Measurements from ENCODE around the gene GALNT13.
"Not testable (repeated sequence)": the region's sequence is repeated elsewhere in the genome, so short reads cannot be mapped to it uniquely, and the experiment has no call there.

Gene GALNT13

DNA sequence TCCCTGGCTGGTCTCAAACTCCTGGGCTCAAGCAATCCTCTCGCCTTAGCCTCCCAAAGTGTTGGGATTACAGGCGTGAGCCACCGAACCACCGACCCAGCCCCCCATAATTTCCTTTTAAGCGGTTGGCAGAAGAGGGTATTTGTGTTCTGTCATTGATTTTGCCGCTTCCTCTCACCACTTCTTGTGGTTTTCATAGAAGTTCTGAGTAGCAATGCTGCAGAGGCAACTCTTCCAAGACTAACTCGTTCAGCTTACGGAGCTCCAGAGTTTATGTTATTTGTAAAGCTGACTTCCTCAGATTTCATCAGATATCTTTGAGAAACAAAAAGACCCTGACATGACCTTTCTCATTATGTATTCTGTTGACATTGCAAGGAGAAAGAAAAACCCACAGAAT, 565.4 kb downstream of the GALNT13 start:
- DNase-seq: no peak

- DNase-seq: peak; percentile 1
These were observed 567.4 kb downstream of the GALNT13 start for GRCh38 chr2:154439156-154439555.

GRCh38 chr2:154443919-154444318, 572.2 kb downstream of the GALNT13 start:
- no peak for DNase-seq

DNA sequence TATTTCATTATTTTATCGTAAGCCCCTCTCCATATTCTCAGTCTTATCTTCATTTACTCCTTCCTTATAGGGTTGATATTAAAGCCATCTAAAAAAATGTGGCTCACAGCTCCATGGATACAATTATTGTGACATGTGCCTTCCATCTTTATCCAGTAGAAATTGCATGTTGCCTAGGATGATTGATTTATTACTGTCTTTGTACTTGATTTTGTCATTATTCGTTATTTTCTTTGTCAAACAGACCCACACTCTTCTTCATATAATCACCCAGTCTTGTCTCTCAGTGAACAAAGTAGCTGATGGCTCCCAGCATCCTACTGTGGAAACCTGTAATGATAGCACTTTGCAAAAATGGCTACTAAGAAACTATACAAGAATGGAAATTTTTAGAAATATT, 574.6 kb downstream of the GALNT13 start:
- DNase-seq: no peak

DNA sequence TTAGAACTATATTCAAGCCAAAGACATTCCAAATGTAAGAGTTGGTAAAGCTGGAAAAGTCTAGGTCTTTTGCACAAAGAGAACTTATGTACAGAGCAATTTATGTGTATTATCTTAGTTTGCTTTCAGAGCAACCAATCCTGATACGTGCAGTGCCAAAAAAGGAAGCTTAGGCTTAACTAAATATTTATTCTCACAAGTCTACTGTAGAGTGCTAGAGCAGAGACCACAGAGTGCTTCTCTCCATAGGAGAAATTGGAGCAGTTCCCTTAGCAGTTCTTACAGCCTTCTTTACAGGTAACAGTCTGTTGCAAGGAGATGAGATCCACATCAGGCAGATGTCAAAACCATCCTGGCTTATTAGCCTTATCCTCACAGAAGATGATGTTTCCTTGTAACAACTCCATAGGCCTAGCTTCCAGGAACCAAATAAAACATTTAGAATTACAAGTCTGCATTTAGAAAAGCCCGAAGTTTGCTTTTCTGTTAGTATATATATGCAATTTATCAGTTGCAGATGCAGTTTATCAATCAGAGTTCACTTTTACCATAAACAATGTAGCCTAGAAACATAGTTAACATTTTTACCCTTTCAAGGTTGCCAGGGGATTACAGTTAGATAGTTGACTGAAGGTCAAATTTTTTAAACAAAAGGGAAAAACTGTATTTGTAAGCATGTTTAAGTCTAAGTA, 576.2 kb downstream of the GALNT13 start:
- DNase-seq: no peak

- no peak for DNase-seq
These were observed 578.4 kb downstream of the GALNT13 start for GRCh38 chr2:154449951-154450658.

- no peak for DNase-seq
These were observed 580.7 kb downstream of the GALNT13 start for GRCh38 chr2:154452471-154452870.

- no peak for DNase-seq
These were observed 581.3 kb downstream of the GALNT13 start for GRCh38 chr2:154452906-154453493.

DNA sequence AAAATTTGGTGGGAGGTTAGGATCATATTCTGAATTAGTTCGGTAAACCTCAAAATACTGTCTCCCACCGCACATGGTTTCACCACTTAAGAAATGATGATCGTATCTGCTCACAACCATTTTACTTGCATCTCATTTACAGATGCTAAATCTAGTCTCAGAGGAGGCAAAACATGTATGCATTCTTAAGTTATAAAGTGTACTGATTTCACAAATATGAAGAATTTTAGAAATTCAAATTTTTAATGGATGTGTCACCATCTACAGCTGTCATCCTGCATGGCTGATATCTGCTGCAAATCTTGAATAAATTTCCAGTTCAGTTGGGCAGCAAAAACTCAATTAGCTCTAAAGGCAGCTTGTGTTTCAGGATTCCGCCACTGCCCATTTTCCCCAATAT, 583.4 kb downstream of the GALNT13 start:
- DNase-seq: no peak

GRCh38 chr2:154455866-154456265, 584.1 kb downstream of the GALNT13 start:
- no peak for DNase-seq

DNA sequence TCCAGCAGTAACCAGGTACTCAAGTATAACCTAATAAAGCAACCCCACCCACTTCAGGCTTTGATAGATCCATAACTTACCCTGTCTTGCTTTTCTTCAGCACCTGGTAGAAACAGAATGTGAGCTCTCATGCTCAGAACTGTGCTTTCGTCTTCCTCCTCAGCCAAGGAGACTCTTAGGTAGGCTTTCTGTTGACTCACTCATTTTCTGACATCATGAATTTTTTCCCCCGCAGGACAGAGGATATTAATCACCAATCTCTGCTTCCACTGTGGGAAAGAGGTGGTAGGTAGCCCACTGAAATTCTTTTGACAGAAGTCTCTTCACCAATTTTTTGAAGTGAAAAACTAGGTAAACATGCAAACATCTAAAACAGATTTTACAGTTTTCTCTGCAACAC, 585.6 kb downstream of the GALNT13 start:
- DNase-seq: no peak

DNA sequence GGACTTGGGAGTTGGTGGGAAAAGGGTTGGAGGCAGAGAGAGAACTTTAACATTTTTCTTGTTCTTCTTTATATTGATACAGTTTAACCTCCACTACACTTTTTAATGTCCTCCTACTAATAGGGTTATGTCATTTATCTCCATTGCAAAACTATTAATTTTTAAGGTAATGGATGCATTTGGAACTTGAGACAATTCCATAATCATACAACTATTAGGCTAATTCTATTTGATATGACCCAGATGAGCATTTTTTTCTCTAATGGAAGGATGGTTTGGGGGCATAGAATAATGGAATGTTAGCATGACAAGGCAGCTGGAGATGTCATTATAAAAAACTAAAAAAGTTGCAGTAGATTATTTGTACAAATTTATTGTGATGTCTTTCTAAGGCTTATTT, 587.6 kb downstream of the GALNT13 start:
- no peak for DNase-seq

- DNase-seq: no peak
These were observed 590.9 kb downstream of the GALNT13 start for GRCh38 chr2:154462634-154463033.

- no peak for DNase-seq
These were observed 594.5 kb downstream of the GALNT13 start for GRCh38 chr2:154466226-154466625.

GRCh38 chr2:154470376-154470775, 598.7 kb downstream of the GALNT13 start:
- DNase-seq: no peak

DNA sequence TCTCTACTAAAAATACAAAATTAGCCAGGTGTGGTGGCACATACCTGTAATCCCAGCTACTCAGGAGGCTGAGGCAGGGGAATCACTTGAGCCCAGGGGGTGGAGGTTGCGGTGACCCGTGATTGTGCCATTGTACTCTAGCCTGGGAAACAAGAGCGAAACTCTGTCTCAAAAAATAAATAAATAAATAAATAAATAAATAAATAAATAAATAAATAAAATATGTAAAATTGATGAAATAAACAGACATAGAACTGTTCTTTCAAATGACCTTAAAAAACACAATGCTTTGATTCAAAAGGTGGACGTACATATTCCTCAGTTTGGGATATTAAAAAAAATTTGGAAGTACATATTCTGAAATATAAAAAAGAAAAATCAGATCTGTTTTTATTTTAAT, 599.8 kb downstream of the GALNT13 start:
- not testable (repeated sequence) for DNase-seq

GRCh38 chr2:154477319-154477718, 605.6 kb downstream of the GALNT13 start:
- DNase-seq: no peak

GRCh38 chr2:154480521-154480920, 608.8 kb downstream of the GALNT13 start:
- DNase-seq: no peak

GRCh38 chr2:154481336-154481735, 609.6 kb downstream of the GALNT13 start:
- no peak for DNase-seq

GRCh38 chr2:154484338-154485099, 612.8 kb downstream of the GALNT13 start:
- no peak for DNase-seq

GRCh38 chr2:154488801-154489200, 617.1 kb downstream of the GALNT13 start:
- DNase-seq: no peak

DNA sequence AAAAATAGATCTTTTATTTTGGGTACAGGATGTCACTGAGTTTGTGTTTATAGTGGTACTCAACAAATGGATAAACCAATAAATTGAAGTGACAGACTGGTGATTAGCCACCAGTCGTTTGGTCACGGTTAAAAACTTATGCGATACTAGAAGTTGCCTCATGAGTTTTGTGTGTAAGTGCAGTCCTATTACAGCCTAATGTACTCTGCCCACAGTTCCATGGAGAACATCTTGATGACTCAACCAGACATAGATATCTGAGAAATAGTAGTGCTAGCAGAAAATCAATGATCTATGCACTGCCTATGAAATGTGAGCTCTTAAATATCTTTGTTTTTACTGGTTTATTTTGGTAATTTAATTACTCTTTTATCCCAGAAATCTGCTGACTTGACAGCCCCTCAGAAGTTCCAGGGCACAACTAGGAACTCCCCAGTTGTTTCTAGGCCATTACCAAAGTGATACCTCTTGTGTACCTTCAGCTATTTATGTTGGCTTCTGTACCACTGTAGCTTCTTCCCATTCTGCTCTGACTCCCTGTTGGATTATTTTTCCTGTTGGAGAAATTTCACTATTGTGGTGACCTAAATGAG, 617.6 kb downstream of the GALNT13 start:
- DNase-seq: no peak

DNA sequence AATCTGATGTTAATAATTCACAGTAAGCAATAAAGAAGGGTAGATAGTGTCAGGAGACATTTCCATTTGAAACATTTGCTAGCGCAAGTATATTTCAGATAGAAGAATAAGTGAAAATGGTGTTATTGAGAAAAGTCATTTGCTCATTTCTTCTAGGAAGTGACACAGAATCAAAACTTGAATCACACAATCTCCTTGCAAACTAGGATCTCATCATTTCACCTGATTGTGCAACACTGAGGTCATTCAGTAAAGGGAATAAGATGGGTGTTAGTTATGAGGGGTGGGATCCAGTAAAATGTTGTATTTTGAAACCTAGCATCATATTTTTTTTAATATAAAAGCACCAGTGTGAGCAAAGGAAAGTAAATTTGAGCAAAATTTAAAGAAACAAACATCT, 618.8 kb downstream of the GALNT13 start:
- DNase-seq: no peak
